Large intestine (tissue), 3 donors: ENCODE data around the gene PDE8B. TPM values are rescaled to one million over a fixed set of nuclear protein-coding genes. Genes with fewer than 3 reads are reported as not detected.

ENCODE experiments used
- DNase-seq, 2 donors: peaks; one replicate each; pipeline versions ENCODE4 v3.0.0 to v3.0.0-alpha.2; 2013
- H3K27ac ChIP-seq: one replicate; pipeline ENCODE4 v1.5.1; 2013; ENCODE audit warnings: low read length
- H3K27me3 ChIP-seq: 2 replicates; pipeline ENCODE4 v1.6.1; 2013; ENCODE audit warnings: low read length; ENCODE audit not compliant: control insufficient read depth, insufficient read depth
- H3K36me3 ChIP-seq: 2 replicates; pipeline ENCODE4 v1.6.1; 2013; ENCODE audit warnings: low read length; ENCODE audit not compliant: control insufficient read depth, insufficient read depth
- H3K4me1 ChIP-seq: one replicate; pipeline ENCODE4 v1.6.1; 2013; ENCODE audit warnings: low read length; ENCODE audit not compliant: control insufficient read depth, insufficient read depth
- H3K4me3 ChIP-seq: one replicate; pipeline ENCODE4 v1.5.1; 2013; ENCODE audit warnings: low read length
- H3K9me3 ChIP-seq: one replicate; pipeline ENCODE4 v1.6.1; 2013; ENCODE audit warnings: mild to moderate bottlenecking, low read depth, low read length, moderate library complexity; ENCODE audit not compliant: control insufficient read depth
- WGBS: methylation state at CpG from one replicate; pipeline ENCODE4 v1.1.5; 2013; ENCODE audit warnings: low lambda C conversion rate; ENCODE audit not compliant: insufficient coverage; 5-methylcytosine and 5-hydroxymethylcytosine counted together
- polyA plus RNA-seq: library from polyadenylated mRNA; unstranded; fragments of 120-200 nt; gene quantifications from one replicate; pipeline ENCODE4 v1.2.1, GENCODE V29; 2013

PDE8B gene
- polyA plus RNA-seq, 1 donor, result 4.0 TPM

GRCh38 chr5:77321793-77322394 is 111.4 kb downstream of the PDE8B start:
- H3K36me3 ChIP-seq, result no peaks in the 10 kb centered on the region
- no peaks in the 10 kb centered on the region for H3K4me1 ChIP-seq
- no peak overlapping the region for H3K4me3 ChIP-seq
- H3K27me3 ChIP-seq, result no peaks in the 10 kb centered on the region
- no peak for DNase-seq
- WGBS, result no CpG with 5 or more reads among the region's 4 CpGs
- H3K9me3 ChIP-seq, result no peaks in the 10 kb centered on the region
- no peak overlapping the region for H3K27ac ChIP-seq

GRCh38 chr5:77322406-77322805 is 111.9 kb downstream of the PDE8B start:
- 40% methylated on average over 1 of the region's 4 CpGs for WGBS
- no peak overlapping the region for H3K27ac ChIP-seq

DNA sequence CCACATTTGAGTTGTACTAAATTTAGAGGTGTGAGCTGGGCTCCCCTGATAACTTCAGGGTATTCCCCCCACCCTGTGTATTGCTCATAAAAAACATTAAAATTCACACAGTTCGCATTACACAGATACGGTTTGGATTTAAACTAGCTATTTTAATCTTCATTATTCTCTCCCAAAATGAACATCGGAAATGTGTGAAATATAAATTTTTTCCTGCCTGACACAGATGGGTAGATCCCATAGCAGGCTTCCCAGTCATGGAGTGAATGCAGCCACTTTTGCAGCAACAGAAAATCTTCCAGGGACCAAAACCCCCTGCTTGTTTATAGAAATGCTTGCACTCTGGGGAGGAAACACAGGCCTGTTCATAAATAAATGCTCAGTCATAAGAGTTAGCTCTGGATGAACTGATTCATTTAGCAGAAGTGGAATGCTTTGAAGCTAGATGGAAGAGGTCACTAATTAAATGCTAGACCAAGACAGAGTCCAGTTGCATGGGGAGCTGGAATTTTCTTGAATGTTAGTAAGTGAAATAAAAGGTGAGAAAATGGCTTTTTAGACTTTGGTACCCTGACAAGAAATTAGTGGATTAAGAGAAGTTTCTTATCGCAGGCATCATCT is 115.6 kb downstream of the PDE8B start:
- 72% methylated on average over 3 of the region's 4 CpGs for WGBS
- H3K27ac ChIP-seq, result no peak overlapping the region
- no peak overlapping the region for H3K4me3 ChIP-seq
- H3K27me3 ChIP-seq, result peaks cover 4% of the 10 kb centered on the region
- no peaks in the 10 kb centered on the region for H3K9me3 ChIP-seq
- H3K36me3 ChIP-seq, result no peaks in the 10 kb centered on the region
- no peak for DNase-seq
- no peaks in the 10 kb centered on the region for H3K4me1 ChIP-seq

More at GRCh38 chr5:77322406-77322805, 111.9 kb downstream of the PDE8B start:
- no peak overlapping the region for H3K4me3 ChIP-seq
- no peaks in the 10 kb centered on the region for H3K4me1 ChIP-seq
- H3K27me3 ChIP-seq, result no peaks in the 10 kb centered on the region
- DNase-seq, result no peak
- no peaks in the 10 kb centered on the region for H3K9me3 ChIP-seq
- H3K36me3 ChIP-seq, result no peaks in the 10 kb centered on the region

DNA sequence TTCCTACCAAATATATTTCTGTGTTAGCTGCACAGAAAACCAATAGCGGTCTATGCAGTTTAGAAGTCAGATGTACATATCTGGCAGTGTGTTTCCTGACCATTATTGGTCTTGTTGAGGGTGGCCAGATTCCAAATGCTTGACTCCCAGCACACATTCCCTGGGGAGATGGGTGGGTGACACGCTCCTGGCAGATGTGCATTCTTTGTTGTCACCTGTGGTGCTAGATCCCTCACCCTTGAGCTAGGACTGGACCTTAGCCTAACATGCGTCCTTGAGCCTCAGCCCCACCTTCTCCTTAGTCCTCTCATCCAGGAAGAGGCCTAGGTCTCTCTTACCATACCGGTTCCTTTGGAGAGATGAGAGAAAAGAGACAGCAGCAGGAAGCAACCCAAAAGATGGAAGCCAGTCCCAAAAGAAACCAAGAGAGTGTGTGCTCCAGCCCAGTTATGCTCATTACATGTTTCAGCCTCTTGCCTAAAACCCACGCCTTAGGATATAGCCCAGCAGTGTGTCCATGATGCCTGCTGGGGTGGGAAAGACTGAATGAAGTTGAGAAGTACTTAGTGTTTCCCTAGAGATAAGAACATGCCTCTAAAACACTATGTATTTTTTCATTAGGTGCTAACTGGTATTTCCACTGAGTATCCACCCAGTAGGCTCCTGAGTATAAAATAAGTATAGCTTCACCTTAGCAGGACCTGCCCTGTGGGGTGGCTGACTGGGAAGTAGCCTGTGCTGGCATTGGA is 116.7 kb downstream of the PDE8B start:
- Histone ChIP-seq H3K4me1 (no peaks in the 10 kb centered on the region), H3K27ac (no peak overlapping the region), H3K36me3 (no peaks in the 10 kb centered on the region), H3K4me3 (no peak overlapping the region), H3K27me3 (peaks cover 4% of the 10 kb centered on the region), H3K9me3 (no peaks in the 10 kb centered on the region)
- no CpG with 5 or more reads among the region's 5 CpGs for WGBS
- DNase-seq, result no peak

DNA sequence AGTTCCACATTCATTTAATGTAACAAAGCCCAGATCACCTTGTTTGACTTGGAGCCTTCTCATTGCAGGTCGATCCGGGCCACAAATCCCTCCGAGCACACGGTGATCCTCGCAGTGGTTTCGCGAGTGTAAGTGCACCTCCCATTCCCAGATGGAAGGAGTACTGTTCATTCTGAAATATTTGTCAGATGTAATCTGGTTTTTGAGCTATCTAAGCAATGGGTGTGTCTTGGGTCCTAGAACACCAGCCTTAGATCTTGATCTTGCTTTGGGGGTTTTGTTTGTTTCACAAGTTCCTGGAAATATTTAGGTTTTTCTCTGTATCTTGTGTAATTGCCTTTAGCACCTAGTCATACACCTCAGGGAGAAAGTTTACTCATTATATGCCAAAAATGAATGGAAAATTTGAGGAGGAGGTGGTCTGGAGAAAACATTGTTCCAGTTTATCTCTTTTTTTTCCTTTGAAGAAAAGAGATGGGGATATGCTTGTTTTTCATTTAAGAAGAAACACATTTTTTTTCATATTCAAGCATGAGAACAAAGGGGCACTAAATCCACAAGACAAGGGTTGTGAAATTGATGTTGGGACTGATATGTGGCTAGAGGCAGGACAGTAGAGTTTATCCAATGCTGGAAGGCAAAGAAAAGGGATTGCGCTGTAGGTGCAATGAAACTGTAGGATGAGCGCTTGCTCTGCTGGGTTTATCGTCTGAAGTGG is 118.6 kb downstream of the PDE8B start:
- H3K4me1 ChIP-seq, result no peaks in the 10 kb centered on the region
- H3K27me3 ChIP-seq, result peaks cover 4% of the 10 kb centered on the region
- 100% methylated on average over 1 of the region's 10 CpGs for WGBS
- no peak overlapping the region for H3K4me3 ChIP-seq
- H3K9me3 ChIP-seq, result no peaks in the 10 kb centered on the region
- no peak for DNase-seq
- no peaks in the 10 kb centered on the region for H3K36me3 ChIP-seq
- no peak overlapping the region for H3K27ac ChIP-seq

GRCh38 chr5:77329664-77330430 is 119.4 kb downstream of the PDE8B start:
- no peak overlapping the region for H3K27ac ChIP-seq
- no CpG with 5 or more reads among the region's 3 CpGs for WGBS
- H3K4me1 ChIP-seq, result no peaks in the 10 kb centered on the region
- H3K9me3 ChIP-seq, result no peaks in the 10 kb centered on the region
- no peak overlapping the region for H3K4me3 ChIP-seq
- no peak for DNase-seq
- H3K27me3 ChIP-seq, result peaks cover 4% of the 10 kb centered on the region
- no peaks in the 10 kb centered on the region for H3K36me3 ChIP-seq

DNA sequence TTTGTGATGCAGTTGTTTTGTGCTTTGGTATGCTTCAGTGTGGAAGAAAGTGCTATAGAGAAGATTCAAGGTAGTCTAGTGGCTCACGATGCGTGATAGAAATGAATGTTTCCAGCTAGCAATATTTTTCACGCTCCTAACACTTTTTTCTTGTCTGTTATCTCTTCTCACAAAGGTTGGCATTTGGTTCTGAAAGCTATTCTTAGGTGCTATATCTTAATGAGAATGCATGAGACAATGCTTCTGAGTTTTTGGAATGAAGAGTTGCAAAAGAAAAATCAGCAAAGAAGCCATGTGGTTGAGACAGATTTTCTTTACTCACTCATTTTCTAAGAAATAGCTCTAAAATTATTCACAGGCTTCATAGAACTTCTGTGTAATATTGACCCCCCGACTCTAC is 122.6 kb downstream of the PDE8B start:
- H3K9me3 ChIP-seq, result no peaks in the 10 kb centered on the region
- DNase-seq, result no peak
- WGBS, result no CpG with 5 or more reads among the region's 4 CpGs
- H3K36me3 ChIP-seq, result no peaks in the 10 kb centered on the region
- H3K27ac ChIP-seq, result no peak overlapping the region
- H3K27me3 ChIP-seq, result peaks cover 4% of the 10 kb centered on the region
- no peak overlapping the region for H3K4me3 ChIP-seq
- H3K4me1 ChIP-seq, result no peaks in the 10 kb centered on the region

- no peak for DNase-seq
- H3K27ac ChIP-seq, result no peak overlapping the region
- no CpG with 5 or more reads among the region's 5 CpGs for WGBS
These were observed 123.1 kb downstream of the PDE8B start for GRCh38 chr5:77333451-77334123.

DNA sequence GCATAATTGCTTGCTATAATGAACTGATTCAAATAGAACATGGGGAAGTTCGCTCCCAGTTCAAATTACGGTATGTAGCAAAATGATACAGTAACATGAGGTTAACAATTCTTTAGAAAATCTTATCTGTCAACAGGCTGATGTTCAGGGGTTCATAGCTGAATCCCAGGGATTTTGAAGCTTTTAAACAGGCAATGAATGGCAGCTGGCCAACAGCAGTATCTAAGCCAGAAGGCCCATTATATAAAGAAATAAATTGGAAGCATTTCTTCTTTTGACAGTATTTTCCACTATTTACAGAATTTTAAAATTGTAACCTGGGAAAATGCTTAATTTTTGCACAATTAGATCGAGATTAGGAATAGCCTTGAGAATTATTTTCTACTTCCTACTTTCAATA is 126.8 kb downstream of the PDE8B start:
- no peak for DNase-seq
- WGBS, result 67% methylated on average over 1 of the region's 3 CpGs
- no peak overlapping the region for H3K4me3 ChIP-seq
- H3K27me3 ChIP-seq, result no peaks in the 10 kb centered on the region
- H3K4me1 ChIP-seq, result no peaks in the 10 kb centered on the region
- no peaks in the 10 kb centered on the region for H3K9me3 ChIP-seq
- no peaks in the 10 kb centered on the region for H3K36me3 ChIP-seq
- no peak overlapping the region for H3K27ac ChIP-seq

More at GRCh38 chr5:77333451-77334123, 123.1 kb downstream of the PDE8B start:
- H3K36me3 ChIP-seq, result no peaks in the 10 kb centered on the region
- H3K27me3 ChIP-seq, result peaks cover 4% of the 10 kb centered on the region
- no peaks in the 10 kb centered on the region for H3K9me3 ChIP-seq
- H3K4me3 ChIP-seq, result no peak overlapping the region
- H3K4me1 ChIP-seq, result no peaks in the 10 kb centered on the region
